ENCODE measurements around the gene GHRH. TPM values are rescaled to one million over a fixed set of nuclear protein-coding genes. Genes with fewer than 3 reads are reported as not detected.
A peak's percentile ranks its signal among the peaks of the same experiment; 100 is the strongest.

The GHRH gene
- total RNA-seq, 3 donors from 2014 or later (not counting 1 experiment from before 2014, with no cell fraction given), result not detected

DNA sequence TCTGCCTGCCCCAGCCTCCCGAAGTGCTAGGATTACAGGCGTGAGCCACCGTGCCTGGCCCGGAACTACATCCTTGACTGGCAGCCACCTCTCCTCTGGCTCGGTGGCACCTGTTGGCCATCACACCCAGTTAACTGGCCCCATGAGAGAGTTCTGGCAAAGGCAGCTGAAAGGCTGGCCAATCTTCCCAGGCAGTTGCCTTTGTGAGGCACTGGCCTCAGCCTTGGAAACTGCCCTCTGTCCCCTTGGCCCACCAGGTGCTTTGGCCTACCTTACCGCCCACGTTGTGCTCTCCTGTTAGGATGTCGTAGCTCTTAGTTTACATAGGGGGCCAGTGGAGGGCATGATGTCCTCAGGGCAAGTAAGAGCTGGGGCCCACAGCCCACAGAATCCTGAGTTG, 18.2 kb upstream of the GHRH start:
- no peak for TF ChIP-seq CTCF (IDR thresholded peaks at IDR 0.05)
- ATAC-seq, result no peak
- Mint-ChIP-seq H3K27ac (no peak overlapping the region), H3K27me3 (ENCODE audit: low read depth in 2 of 2) (peaks cover 6 to 8% of the 10 kb centered on the region in 2 donors), H3K4me3 (no peak overlapping the region), H3K36me3 (no peaks in the 10 kb centered on the region), H3K4me1 (peaks cover 8 to 10% of the 10 kb centered on the region in 2 donors), H3K9me3 (no peaks in the 10 kb centered on the region)
- no peak for DNase-seq
- intact Hi-C loops (cut with micrococcal nuclease), result no loop called here
- Histone ChIP-seq H3K27me3 (ENCODE audit: control insufficient read depth, insufficient read depth, low read length) (no peaks in the 10 kb centered on the region), H3K4me3 (ENCODE audit: low read length) (no peak overlapping the region), H3K9me3 (ENCODE audit: control insufficient read depth, insufficient read depth, low read length) (no peaks in the 10 kb centered on the region), H3K27ac (ENCODE audit: low read length) (no peak overlapping the region), H3K4me1 (ENCODE audit: control insufficient read depth, insufficient read depth, low read length) (peaks cover 23% of the 10 kb centered on the region), H3K36me3 (ENCODE audit: control insufficient read depth, insufficient read depth, low read length) (no peaks in the 10 kb centered on the region)
- 76% methylated on average over 8 of the region's 8 CpGs for WGBS (ENCODE audit: insufficient coverage)

DNA sequence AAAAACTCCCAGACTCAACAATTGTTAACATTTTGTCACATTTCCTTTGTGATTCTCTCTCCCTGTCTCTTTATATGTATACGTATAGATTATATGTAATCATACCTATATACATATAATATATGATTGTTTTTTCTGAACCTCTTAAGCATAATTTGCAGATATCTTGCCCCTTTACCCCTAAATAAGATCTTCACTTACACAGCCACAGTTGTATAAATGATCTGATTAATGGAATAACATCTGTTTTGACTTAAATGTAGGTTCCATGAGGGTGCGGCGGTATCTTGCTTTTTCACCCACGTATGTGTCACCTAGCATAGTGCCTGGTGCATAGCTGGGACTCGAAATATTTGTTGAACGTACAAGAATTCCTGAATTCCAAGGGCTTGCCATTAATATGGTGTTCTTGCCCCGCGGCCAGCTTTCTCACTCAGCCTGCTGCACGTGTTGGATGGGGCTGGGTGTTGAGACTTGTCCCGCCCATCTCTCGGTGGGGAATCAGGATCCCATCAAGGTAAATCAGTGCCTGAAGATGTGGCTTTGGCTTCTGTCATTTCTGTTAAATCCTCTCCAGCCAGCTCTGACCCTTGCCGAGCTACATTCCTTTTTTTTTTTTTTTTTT, 17.5 kb upstream of the GHRH start:
- Histone ChIP-seq H3K4me3 (ENCODE audit: low read length) (no peak overlapping the region), H3K27ac (ENCODE audit: low read length) (no peak overlapping the region), H3K4me1 (ENCODE audit: control insufficient read depth, insufficient read depth, low read length) (peaks cover 27% of the 10 kb centered on the region), H3K36me3 (ENCODE audit: control insufficient read depth, insufficient read depth, low read length) (no peaks in the 10 kb centered on the region), H3K9me3 (ENCODE audit: control insufficient read depth, insufficient read depth, low read length) (no peaks in the 10 kb centered on the region), H3K27me3 (ENCODE audit: control insufficient read depth, insufficient read depth, low read length) (no peaks in the 10 kb centered on the region)
- Mint-ChIP-seq H3K36me3 (no peaks in the 10 kb centered on the region), H3K9me3 (no peaks in the 10 kb centered on the region), H3K27ac (no peak overlapping the region), H3K4me1 (peaks cover 8 to 10% of the 10 kb centered on the region in 2 donors), H3K4me3 (no peak overlapping the region), H3K27me3 (ENCODE audit: low read depth in 2 of 2) (peaks cover 5 to 8% of the 10 kb centered on the region in 2 donors)
- WGBS (ENCODE audit: insufficient coverage), result 94% methylated on average over 11 of the region's 12 CpGs
- TF ChIP-seq CTCF (IDR thresholded peaks at IDR 0.05), result no peak
- DNase-seq (no peak), ATAC-seq (no peak)
- intact Hi-C loops (cut with micrococcal nuclease), result no loop called here

DNA sequence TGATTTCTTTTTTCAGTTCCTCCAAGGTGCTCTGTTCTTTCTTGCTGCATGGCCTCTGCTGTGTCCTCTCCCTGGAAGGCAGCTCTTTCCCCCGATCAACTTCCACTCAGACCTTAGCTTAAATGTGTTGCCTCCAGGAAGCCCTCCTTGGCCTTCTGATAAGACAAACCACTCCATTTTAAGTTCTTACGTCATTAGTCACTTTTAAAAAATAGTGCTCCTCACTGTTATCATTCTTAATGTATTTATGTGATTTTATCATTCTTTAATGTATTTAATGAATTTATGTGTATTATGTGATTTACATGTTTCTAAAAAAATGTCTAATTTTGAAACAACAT, 15.6 kb upstream of the GHRH start:
- Histone ChIP-seq H3K9me3 (ENCODE audit: control insufficient read depth, insufficient read depth, low read length) (no peaks in the 10 kb centered on the region), H3K27ac (ENCODE audit: low read length) (peak overlapping the region; percentile 45), H3K27me3 (ENCODE audit: control insufficient read depth, insufficient read depth, low read length) (no peaks in the 10 kb centered on the region), H3K4me1 (ENCODE audit: control insufficient read depth, insufficient read depth, low read length) (peaks cover 28% of the 10 kb centered on the region), H3K36me3 (ENCODE audit: control insufficient read depth, insufficient read depth, low read length) (no peaks in the 10 kb centered on the region), H3K4me3 (ENCODE audit: low read length) (no peak overlapping the region)
- H3K4me1 Mint-ChIP-seq, result peaks cover 8 to 10% of the 10 kb centered on the region in 2 donors
- ATAC-seq, result no peak
- DNase-seq, result no peak
- WGBS (ENCODE audit: insufficient coverage), result 64% methylated on average over 1 of the region's 2 CpGs
- no peak overlapping the region for H3K4me3 Mint-ChIP-seq
- peak overlapping the region in 1 of 2 donors; percentile 21 for H3K27ac Mint-ChIP-seq
- peaks cover 1 to 5% of the 10 kb centered on the region in 2 donors for H3K27me3 Mint-ChIP-seq (ENCODE audit: low read depth in 2 of 2)
- no peak for TF ChIP-seq CTCF (IDR thresholded peaks at IDR 0.05)
- no peaks in the 10 kb centered on the region for H3K36me3 Mint-ChIP-seq
- H3K9me3 Mint-ChIP-seq, result no peaks in the 10 kb centered on the region
- intact Hi-C loops (cut with micrococcal nuclease), result no loop called here

Data from natural killer cell (primary cell).